ENCODE measurements around the gene HNRNPA2B1. TPM values are rescaled to one million over a fixed set of nuclear protein-coding genes. Genes with fewer than 3 reads are reported as not detected.
"Not testable (repeated sequence)": the region's sequence is repeated elsewhere in the genome, so short reads cannot be mapped to it uniquely, and the experiment has no call there.

HNRNPA2B1 gene
- total RNA-seq, 3 donors from 2014 or later (not counting 1 experiment from before 2014, with no cell fraction given): 473 to 627 (median 585) TPM

DNA sequence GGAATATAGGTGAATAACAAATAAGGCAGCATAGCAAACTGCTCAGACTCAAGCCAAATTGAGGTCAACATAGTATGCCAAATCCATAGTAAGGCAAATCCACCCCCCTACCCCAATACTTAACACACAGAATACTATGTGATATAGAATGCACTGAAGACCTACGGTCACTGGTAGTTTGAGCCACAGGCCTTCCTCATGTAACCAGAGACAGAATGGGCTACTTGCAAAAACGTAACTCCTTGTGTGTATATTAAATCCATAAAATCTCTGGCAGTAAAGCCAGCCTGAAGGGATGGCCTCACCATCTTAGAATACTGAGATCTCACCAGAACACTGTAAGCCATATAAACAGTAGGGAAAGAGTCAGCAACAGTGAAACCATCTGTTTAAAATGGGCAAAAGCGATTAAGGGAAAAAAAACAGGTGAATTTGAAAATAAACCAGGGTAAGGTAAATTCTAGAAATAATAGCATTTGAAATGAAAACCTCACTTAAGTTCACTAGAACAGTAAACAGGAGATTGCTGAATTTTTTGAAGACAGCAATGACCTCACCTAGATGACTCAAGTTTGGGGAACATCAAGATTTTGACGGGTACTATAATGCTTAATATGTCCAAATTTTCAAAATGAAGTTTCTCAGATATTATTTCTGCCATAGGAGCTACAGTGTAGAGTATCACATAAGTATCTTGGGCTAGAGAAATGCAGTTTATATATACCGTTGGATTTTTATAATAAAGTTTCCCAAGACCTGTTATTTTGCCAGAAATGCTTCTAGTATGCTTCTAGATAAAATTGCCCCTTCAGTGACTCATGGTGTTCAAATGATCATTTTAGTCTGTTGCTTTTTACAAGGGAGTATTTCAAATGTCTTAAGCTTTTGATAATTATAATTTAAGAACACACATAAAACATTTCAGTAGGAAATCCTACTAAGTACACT lies 13.9 kb downstream of the HNRNPA2B1 start:
- no peaks in the 10 kb centered on the region for H3K9me3 Mint-ChIP-seq
- TF ChIP-seq, protein P1, sequence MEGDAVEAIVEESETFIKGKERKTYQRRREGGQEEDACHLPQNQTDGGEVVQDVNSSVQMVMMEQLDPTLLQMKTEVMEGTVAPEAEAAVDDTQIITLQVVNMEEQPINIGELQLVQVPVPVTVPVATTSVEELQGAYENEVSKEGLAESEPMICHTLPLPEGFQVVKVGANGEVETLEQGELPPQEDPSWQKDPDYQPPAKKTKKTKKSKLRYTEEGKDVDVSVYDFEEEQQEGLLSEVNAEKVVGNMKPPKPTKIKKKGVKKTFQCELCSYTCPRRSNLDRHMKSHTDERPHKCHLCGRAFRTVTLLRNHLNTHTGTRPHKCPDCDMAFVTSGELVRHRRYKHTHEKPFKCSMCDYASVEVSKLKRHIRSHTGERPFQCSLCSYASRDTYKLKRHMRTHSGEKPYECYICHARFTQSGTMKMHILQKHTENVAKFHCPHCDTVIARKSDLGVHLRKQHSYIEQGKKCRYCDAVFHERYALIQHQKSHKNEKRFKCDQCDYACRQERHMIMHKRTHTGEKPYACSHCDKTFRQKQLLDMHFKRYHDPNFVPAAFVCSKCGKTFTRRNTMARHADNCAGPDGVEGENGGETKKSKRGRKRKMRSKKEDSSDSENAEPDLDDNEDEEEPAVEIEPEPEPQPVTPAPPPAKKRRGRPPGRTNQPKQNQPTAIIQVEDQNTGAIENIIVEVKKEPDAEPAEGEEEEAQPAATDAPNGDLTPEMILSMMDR (IDR thresholded peaks at IDR 0.05): no peak
- H3K4me3 ChIP-seq (ENCODE audit: low read length): no peak overlapping the region
- peaks cover 80 to 82% of the 10 kb centered on the region in 2 donors for H3K4me1 Mint-ChIP-seq
- intact Hi-C loops (cut with micrococcal nuclease): no loop called here
- peaks cover 8% of the 10 kb centered on the region for H3K4me1 ChIP-seq (ENCODE audit: control insufficient read depth, insufficient read depth, low read length)
- peak overlapping the region; percentile 100 for H3K27ac Mint-ChIP-seq
- ATAC-seq (peak in 1 of 3 donors; percentile 17), DNase-seq (no peak)
- H3K27me3 Mint-ChIP-seq (ENCODE audit: low read depth in 2 of 2): no peaks in the 10 kb centered on the region
- 92% methylated on average over 5 of the region's 5 CpGs for WGBS (ENCODE audit: insufficient coverage)
- peaks cover 43% of the 10 kb centered on the region for H3K36me3 ChIP-seq (ENCODE audit: control insufficient read depth, insufficient read depth, low read length)
- peak overlapping the region; percentile 60 for H3K4me3 Mint-ChIP-seq
- H3K36me3 Mint-ChIP-seq: peaks cover 16% of the 10 kb centered on the region
- no peaks in the 10 kb centered on the region for H3K9me3 ChIP-seq (ENCODE audit: control insufficient read depth, insufficient read depth, low read length)
- H3K27ac ChIP-seq (ENCODE audit: low read length): no peak overlapping the region
- no peaks in the 10 kb centered on the region for H3K27me3 ChIP-seq (ENCODE audit: control insufficient read depth, insufficient read depth, low read length)

- WGBS (ENCODE audit: insufficient coverage): 100% methylated on average over 1 of the region's 1 CpG
- H3K4me1 Mint-ChIP-seq: peaks cover 82 to 85% of the 10 kb centered on the region in 2 donors
- Histone ChIP-seq H3K36me3 (ENCODE audit: control insufficient read depth, insufficient read depth, low read length) (peaks cover 35% of the 10 kb centered on the region), H3K27me3 (ENCODE audit: control insufficient read depth, insufficient read depth, low read length) (no peaks in the 10 kb centered on the region), H3K9me3 (ENCODE audit: control insufficient read depth, insufficient read depth, low read length) (no peaks in the 10 kb centered on the region), H3K4me3 (ENCODE audit: low read length) (no peak overlapping the region), H3K4me1 (ENCODE audit: control insufficient read depth, insufficient read depth, low read length) (peaks cover 12% of the 10 kb centered on the region), H3K27ac (ENCODE audit: low read length) (no peak overlapping the region)
- H3K36me3 Mint-ChIP-seq: peaks cover 10% of the 10 kb centered on the region
- TF ChIP-seq, protein P1 (IDR thresholded peaks at IDR 0.05): no peak
- no peak for ATAC-seq
- intact Hi-C loops (cut with micrococcal nuclease): no loop called here
- H3K4me3 Mint-ChIP-seq: peak overlapping the region; percentile 51
- no peak for DNase-seq
- H3K27me3 Mint-ChIP-seq (ENCODE audit: low read depth in 2 of 2): no peaks in the 10 kb centered on the region
- no peaks in the 10 kb centered on the region for H3K9me3 Mint-ChIP-seq
- H3K27ac Mint-ChIP-seq: peak overlapping the region; percentile 100
These were observed 14.7 kb downstream of the HNRNPA2B1 start for GRCh38 chr7:26185844-26186180.

- no peaks in the 10 kb centered on the region for H3K9me3 ChIP-seq (ENCODE audit: control insufficient read depth, insufficient read depth, low read length)
- H3K27me3 ChIP-seq (ENCODE audit: control insufficient read depth, insufficient read depth, low read length): no peaks in the 10 kb centered on the region
- H3K4me1 ChIP-seq (ENCODE audit: control insufficient read depth, insufficient read depth, low read length): peaks cover 12% of the 10 kb centered on the region
- H3K36me3 ChIP-seq (ENCODE audit: control insufficient read depth, insufficient read depth, low read length): peaks cover 30% of the 10 kb centered on the region
- Mint-ChIP-seq H3K9me3 (no peaks in the 10 kb centered on the region), H3K4me3 (peak overlapping the region; percentile 51), H3K27ac (peak overlapping the region; percentile 100), H3K36me3 (peaks cover 5% of the 10 kb centered on the region), H3K4me1 (peaks cover 82 to 85% of the 10 kb centered on the region in 2 donors), H3K27me3 (ENCODE audit: low read depth in 2 of 2) (no peaks in the 10 kb centered on the region)
- DNase-seq (peak in 1 of 2 donors; percentile 44), ATAC-seq (peak; percentile 20 to 67 (median 37))
- intact Hi-C loops (cut with micrococcal nuclease): no loop called here
- H3K4me3 ChIP-seq (ENCODE audit: low read length): no peak overlapping the region
- TF ChIP-seq, protein P1 (IDR thresholded peaks at IDR 0.05): no peak
- 88% methylated on average over 10 of the region's 10 CpGs for WGBS (ENCODE audit: insufficient coverage)
- no peak overlapping the region for H3K27ac ChIP-seq (ENCODE audit: low read length)
These were observed 15.3 kb downstream of the HNRNPA2B1 start for GRCh38 chr7:26185131-26185843.

DNA sequence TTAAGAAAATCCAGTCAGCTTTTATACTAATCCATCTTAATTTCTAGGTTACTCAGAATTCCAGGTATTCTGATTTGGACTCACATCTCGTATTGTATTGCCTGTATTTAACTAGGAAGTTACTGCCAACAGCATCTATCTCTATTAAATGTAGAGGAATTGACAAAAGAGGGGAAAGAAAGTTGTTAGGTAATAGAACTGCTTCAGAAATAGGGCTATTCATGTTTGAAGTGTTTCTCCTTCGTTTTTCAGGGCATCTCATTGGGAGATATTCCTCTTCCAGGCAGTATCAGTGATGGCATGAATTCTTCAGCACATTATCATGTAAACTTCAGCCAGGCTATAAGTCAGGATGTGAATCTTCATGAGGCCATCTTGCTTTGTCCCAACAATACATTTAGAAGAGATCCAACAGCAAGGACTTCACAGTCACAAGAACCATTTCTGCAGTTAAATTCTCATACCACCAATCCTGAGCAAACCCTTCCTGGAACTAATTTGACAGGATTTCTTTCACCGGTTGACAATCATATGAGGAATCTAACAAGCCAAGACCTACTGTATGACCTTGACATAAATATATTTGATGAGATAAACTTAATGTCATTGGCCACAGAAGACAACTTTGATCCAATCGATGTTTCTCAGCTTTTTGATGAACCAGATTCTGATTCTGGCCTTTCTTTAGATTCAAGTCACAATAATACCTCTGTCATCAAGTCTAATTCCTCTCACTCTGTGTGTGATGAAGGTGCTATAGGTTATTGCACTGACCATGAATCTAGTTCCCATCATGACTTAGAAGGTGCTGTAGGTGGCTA lies 16.1 kb downstream of the HNRNPA2B1 start:
- Histone ChIP-seq H3K4me1 (ENCODE audit: control insufficient read depth, insufficient read depth, low read length) (peaks cover 20% of the 10 kb centered on the region), H3K36me3 (ENCODE audit: control insufficient read depth, insufficient read depth, low read length) (peaks cover 23% of the 10 kb centered on the region)
- intact Hi-C loops (cut with micrococcal nuclease); DNase-seq; H3K9me3 Mint-ChIP-seq; H3K36me3 Mint-ChIP-seq; H3K27me3 Mint-ChIP-seq (ENCODE audit: low read depth in 2 of 2); ATAC-seq; H3K9me3 ChIP-seq (ENCODE audit: control insufficient read depth, insufficient read depth, low read length); H3K27me3 ChIP-seq (ENCODE audit: control insufficient read depth, insufficient read depth, low read length); H3K4me3 ChIP-seq (ENCODE audit: low read length); H3K27ac ChIP-seq (ENCODE audit: low read length): not testable (repeated sequence)
- Mint-ChIP-seq H3K27ac (peak overlapping the region; percentile 100), H3K4me1 (peaks cover 83 to 87% of the 10 kb centered on the region in 2 donors), H3K4me3 (peak overlapping the region; percentile 51)
- WGBS (ENCODE audit: insufficient coverage): 94% methylated on average over 1 of the region's 4 CpGs
